ENCODE results near the gene F5.
"Not testable (repeated sequence)": the region's sequence is repeated elsewhere in the genome, so short reads cannot be mapped to it uniquely, and the experiment has no call there.

GRCh38 chr1:169533528-169534190 is 52.6 kb downstream of the F5 start:
- TF ChIP-seq, protein P1, sequence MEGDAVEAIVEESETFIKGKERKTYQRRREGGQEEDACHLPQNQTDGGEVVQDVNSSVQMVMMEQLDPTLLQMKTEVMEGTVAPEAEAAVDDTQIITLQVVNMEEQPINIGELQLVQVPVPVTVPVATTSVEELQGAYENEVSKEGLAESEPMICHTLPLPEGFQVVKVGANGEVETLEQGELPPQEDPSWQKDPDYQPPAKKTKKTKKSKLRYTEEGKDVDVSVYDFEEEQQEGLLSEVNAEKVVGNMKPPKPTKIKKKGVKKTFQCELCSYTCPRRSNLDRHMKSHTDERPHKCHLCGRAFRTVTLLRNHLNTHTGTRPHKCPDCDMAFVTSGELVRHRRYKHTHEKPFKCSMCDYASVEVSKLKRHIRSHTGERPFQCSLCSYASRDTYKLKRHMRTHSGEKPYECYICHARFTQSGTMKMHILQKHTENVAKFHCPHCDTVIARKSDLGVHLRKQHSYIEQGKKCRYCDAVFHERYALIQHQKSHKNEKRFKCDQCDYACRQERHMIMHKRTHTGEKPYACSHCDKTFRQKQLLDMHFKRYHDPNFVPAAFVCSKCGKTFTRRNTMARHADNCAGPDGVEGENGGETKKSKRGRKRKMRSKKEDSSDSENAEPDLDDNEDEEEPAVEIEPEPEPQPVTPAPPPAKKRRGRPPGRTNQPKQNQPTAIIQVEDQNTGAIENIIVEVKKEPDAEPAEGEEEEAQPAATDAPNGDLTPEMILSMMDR (IDR thresholded peaks at IDR 0.05) = not testable (repeated sequence)
- TF ChIP-seq EZH2 (IDR thresholded peaks at IDR 0.05; ENCODE audit: borderline replicate concordance, insufficient read depth, low read depth, low read length, poor library complexity, severe bottlenecking) = not testable (repeated sequence)
